ENCODE data around the gene NCBP1. TPM values are rescaled to one million over a fixed set of nuclear protein-coding genes. Genes with fewer than 3 reads are reported as not detected.
"Not testable (repeated sequence)": the region's sequence is repeated elsewhere in the genome, so short reads cannot be mapped to it uniquely, and the experiment has no call there.

Gene NCBP1
- total RNA-seq: 30.3 and 33.0 TPM in 2 replicates
- 22.6 and 27.6 TPM in 2 replicates for polyA plus RNA-seq

GRCh38 chr9:97632985-97633858 lies at the start of gene NCBP1, which contains the start of gene TSTD2:
NCBP1 (plus strand) TSS chr9:97633821; CDS start chr9:97633882, 61 bp downstream.
TSTD2 (minus strand) TSS chr9:97633368; CDS start chr9:97627562, 5,806 bp downstream.
- peaks cover 19% of the 10 kb centered on the region for H4K20me1 ChIP-seq (ENCODE audit: insufficient read depth, poor library complexity, severe bottlenecking)
- WGBS (ENCODE audit: low lambda C conversion rate, missing lambda C conversion rate): 1% methylated on average over 74 of the region's 83 CpGs
- H2AFZ ChIP-seq: peak within 1 kb of the TSS; percentile 54
- H3K79me2 ChIP-seq: peaks cover 81% of the 10 kb centered on the region
- H3K27me3 ChIP-seq: no peaks in the 10 kb centered on the region
- H3K9me2 ChIP-seq (replicated peaks; ENCODE audit: insufficient read depth): no peaks in the 10 kb centered on the region
- DNase-seq (ENCODE audit: low spot score): peak; percentile 99
- H3K4me3 ChIP-seq: peak within 1 kb of the TSS; percentile 66
- H3K4me2 ChIP-seq: peak within 1 kb of the TSS; percentile 89
- TF ChIP-seq CTCF (IDR thresholded peaks at IDR 0.05; ENCODE audit: poor library complexity): no peak
- TF ChIP-seq EZH2 (IDR thresholded peaks at IDR 0.05; ENCODE audit: borderline replicate concordance): no peak
- no peak for TF ChIP-seq EZH2phosphoT487 (IDR thresholded peaks at IDR 0.05; ENCODE audit: low read depth, severe bottlenecking, unreplicated experiment)
- H3K36me3 ChIP-seq (replicated peaks; ENCODE audit: insufficient read depth, low read depth): no peaks in the 10 kb centered on the region
- peaks cover 22% of the 10 kb centered on the region for H3K4me1 ChIP-seq (ENCODE audit: insufficient read depth)
- peak within 1 kb of the TSS; percentile 98 for H3K27ac ChIP-seq
- no peaks in the 10 kb centered on the region for H3K9me3 ChIP-seq (ENCODE audit: low read depth)

- not testable (repeated sequence) for H3K4me1 ChIP-seq (ENCODE audit: insufficient read depth); H3K4me3 ChIP-seq; H3K79me2 ChIP-seq; H4K20me1 ChIP-seq (ENCODE audit: insufficient read depth, poor library complexity, severe bottlenecking); H3K27me3 ChIP-seq; H3K4me2 ChIP-seq; H3K9me2 ChIP-seq (replicated peaks; ENCODE audit: insufficient read depth); H3K27ac ChIP-seq; H3K9me3 ChIP-seq (ENCODE audit: low read depth); H3K36me3 ChIP-seq (replicated peaks; ENCODE audit: insufficient read depth, low read depth); H2AFZ ChIP-seq; DNase-seq (ENCODE audit: low spot score)
- WGBS (ENCODE audit: low lambda C conversion rate, missing lambda C conversion rate): 92% methylated on average over 2 of the region's 2 CpGs
These were observed 48.8 kb upstream of the NCBP1 start for GRCh38 chr9:97584778-97585177.

GRCh38 chr9:97586909-97587308 lies 46.7 kb upstream of the NCBP1 start:
- H4K20me1 ChIP-seq (ENCODE audit: insufficient read depth, poor library complexity, severe bottlenecking); H3K27ac ChIP-seq; H3K9me2 ChIP-seq (replicated peaks; ENCODE audit: insufficient read depth); DNase-seq (ENCODE audit: low spot score); H3K36me3 ChIP-seq (replicated peaks; ENCODE audit: insufficient read depth, low read depth); H3K79me2 ChIP-seq; H3K9me3 ChIP-seq (ENCODE audit: low read depth); H3K4me1 ChIP-seq (ENCODE audit: insufficient read depth); H3K27me3 ChIP-seq; H2AFZ ChIP-seq; H3K4me2 ChIP-seq; H3K4me3 ChIP-seq: not testable (repeated sequence)
- 95% methylated on average over 7 of the region's 7 CpGs for WGBS (ENCODE audit: low lambda C conversion rate, missing lambda C conversion rate)

GRCh38 chr9:97591535-97591934 lies 42.1 kb upstream of the NCBP1 start:
- no peaks in the 10 kb centered on the region for H3K27me3 ChIP-seq
- no peak overlapping the region for H3K4me3 ChIP-seq
- TF ChIP-seq EZH2 (IDR thresholded peaks at IDR 0.05; ENCODE audit: borderline replicate concordance): no peak
- no peak for TF ChIP-seq CTCF (IDR thresholded peaks at IDR 0.05; ENCODE audit: poor library complexity)
- no peak for TF ChIP-seq EZH2phosphoT487 (IDR thresholded peaks at IDR 0.05; ENCODE audit: low read depth, severe bottlenecking, unreplicated experiment)
- H3K4me1 ChIP-seq (ENCODE audit: insufficient read depth): no peaks in the 10 kb centered on the region
- H3K27ac ChIP-seq: no peak overlapping the region
- no peak overlapping the region for H2AFZ ChIP-seq
- H3K4me2 ChIP-seq: no peak overlapping the region
- no peaks in the 10 kb centered on the region for H4K20me1 ChIP-seq (ENCODE audit: insufficient read depth, poor library complexity, severe bottlenecking)
- no peaks in the 10 kb centered on the region for H3K36me3 ChIP-seq (replicated peaks; ENCODE audit: insufficient read depth, low read depth)
- 92% methylated on average over 6 of the region's 6 CpGs for WGBS (ENCODE audit: low lambda C conversion rate, missing lambda C conversion rate)
- no peaks in the 10 kb centered on the region for H3K9me2 ChIP-seq (replicated peaks; ENCODE audit: insufficient read depth)
- no peak for DNase-seq (ENCODE audit: low spot score)
- no peaks in the 10 kb centered on the region for H3K9me3 ChIP-seq (ENCODE audit: low read depth)
- H3K79me2 ChIP-seq: no peaks in the 10 kb centered on the region

Measured in hepatocyte (in vitro differentiated cells).